A549 (cell line): Measurements from ENCODE around the gene DYNLRB1. TPM values are rescaled to one million over a fixed set of nuclear protein-coding genes. Genes with fewer than 3 reads are reported as not detected.
A peak's percentile ranks its signal among the peaks of the same experiment; 100 is the strongest.
"Not testable (repeated sequence)": the region's sequence is repeated elsewhere in the genome, so short reads cannot be mapped to it uniquely, and the experiment has no call there.

ENCODE experiments used
- ATAC-seq, 2 experiments: fragments of 200-7000 bp in 1 of 2; fragments of >200 bp in 1 of 2; cut with Nextera tagmentation in 1 of 2; cut with Tn5 transposase in 1 of 2; 3 replicates each; pipeline versions ENCODE4 v1.8.0 to v1.9.1; 2018 to 2020; ENCODE audit warnings: mild to moderate bottlenecking in 1 of 2, moderate library complexity in 1 of 2
- CTCF ChIA-PET: fragments of 300-600 bp; sonication (Branson Sonifier 250); formaldehyde crosslinking; extraction: SDS; loops from one replicate; lab custom pipeline; 2021; ENCODE audit warnings: antibody characterized with exemption, inconsistent platforms; lab: Yijun Ruan, JAX
- POLR2A ChIA-PET: fragments of 350-600 bp; formaldehyde crosslinking; extraction: SDS; loops from one replicate; lab custom pipeline; 2021; ENCODE audit warnings: antibody characterized with exemption, inconsistent platforms; lab: Yijun Ruan, JAX
- DNase-seq, 2 experiments: peaks; one replicate each; pipeline versions ENCODE4 v3.0.0 to v3.0.0-alpha.2; 2011 to 2016; ENCODE audit warnings: low read depth in 1 of 2, low spot score in 1 of 2
- FAIRE-seq: peaks from 2 replicates; lab custom pipeline; 2011; peaks lifted over from hg19 to GRCh38; lab: Jason Lieb, UNC
- H3K27ac ChIP-seq, 2 experiments: fragments of >200 bp; sonication (Bioruptor Twin); formaldehyde crosslinking; 3 replicates each; pipeline ENCODE4 v1.5.1; 2016 to 2017
- H3K4me1 ChIP-seq: fragments of >200 bp; sonication (Bioruptor Twin); formaldehyde crosslinking; 3 replicates; pipeline ENCODE4 v1.6.1; 2016
- H3K4me2 ChIP-seq: fragments of >200 bp; sonication (Bioruptor Twin); formaldehyde crosslinking; 3 replicates; pipeline ENCODE4 v1.6.1; 2016
- H3K4me3 ChIP-seq: fragments of >200 bp; sonication (Bioruptor Twin); formaldehyde crosslinking; 3 replicates; pipeline ENCODE4 v1.5.1; 2016
- H3K9me3 ChIP-seq: fragments of >200 bp; sonication (Bioruptor Twin); formaldehyde crosslinking; 3 replicates; pipeline ENCODE4 v1.6.1; 2016
- CBX2 ChIP-seq: fragments of 200-600 bp; sonication (generic); IDR thresholded peaks from 2 replicates; pipeline ENCODE4 v1.6.1; 2016; ENCODE audit warnings: low read depth, mild to moderate bottlenecking, borderline replicate concordance
- CBX8 ChIP-seq: fragments of 200-600 bp; sonication (generic); IDR thresholded peaks from 2 replicates; pipeline ENCODE4 v1.6.1; 2016
- CEBPB ChIP-seq, 2 experiments: fragments of >200 bp in 1 of 2; sonication (Bioruptor Twin) in 1 of 2; formaldehyde crosslinking in 1 of 2; IDR thresholded peaks; 2 replicates each; pipeline ENCODE4 v1.6.1; 2012 to 2016
- CHD4 ChIP-seq: fragments of 200-600 bp; sonication (generic); IDR thresholded peaks from 2 replicates; pipeline ENCODE4 v1.6.1; 2016; ENCODE audit warnings: antibody characterized with exemption, mild to moderate bottlenecking, borderline replicate concordance
- FOXS1 ChIP-seq: fragments of 250-450 bp; sonication (Bioruptor Pico); IDR thresholded peaks from 2 replicates; pipeline ENCODE4 v1.5.0; 2020; ENCODE audit warnings: mild to moderate bottlenecking, moderate library complexity
- GATA3 ChIP-seq: IDR thresholded peaks from 2 replicates; pipeline ENCODE4 v1.6.1; 2012; ENCODE audit warnings: borderline replicate concordance
- HOXB13 ChIP-seq: fragments of 250-450 bp; sonication (Bioruptor Pico); IDR thresholded peaks from 2 replicates; pipeline ENCODE4 v1.5.0; 2020; ENCODE audit warnings: low read depth, mild to moderate bottlenecking, moderate library complexity
- HOXB5 ChIP-seq: fragments of 250-450 bp; sonication (Bioruptor Pico); IDR thresholded peaks from 2 replicates; pipeline ENCODE4 v1.5.0; 2020; ENCODE audit warnings: mild to moderate bottlenecking, moderate library complexity
- MYC ChIP-seq: IDR thresholded peaks from 2 replicates; pipeline ENCODE4 v1.6.1; 2012; ENCODE audit warnings: mild to moderate bottlenecking, inconsistent platforms, low read length, improper control_type of control experiment, borderline replicate concordance
- NR3C1 ChIP-seq: fragments of >200 bp; sonication (Bioruptor Twin); formaldehyde crosslinking; IDR thresholded peaks from 3 replicates; pipeline ENCODE4 v1.6.1; 2017
- POLR2A ChIP-seq: IDR thresholded peaks from 2 replicates; pipeline ENCODE4 v1.6.1; 2012; ENCODE audit warnings: mild to moderate bottlenecking, low read length
- RCOR1 ChIP-seq: fragments of 150-350 bp; IDR thresholded peaks from 2 replicates; pipeline ENCODE4 v1.6.1; 2014; ENCODE audit warnings: antibody characterized with exemption, low read length, low read depth
- TFCP2L1 ChIP-seq: fragments of 250-450 bp; sonication (Bioruptor Pico); IDR thresholded peaks from 2 replicates; pipeline ENCODE4 v1.5.0; 2021; ENCODE audit warnings: mild to moderate bottlenecking
- ZC3H11A ChIP-seq: fragments of 450-650 bp; IDR thresholded peaks from 2 replicates; pipeline ENCODE4 v1.6.1; 2014; ENCODE audit warnings: antibody characterized with exemption, mild to moderate bottlenecking
- ZNF302 ChIP-seq: fragments of 250-450 bp; sonication (Bioruptor Pico); IDR thresholded peaks from 2 replicates; pipeline ENCODE4 v1.9.0; 2021; ENCODE audit warnings: inconsistent platforms, mild to moderate bottlenecking, moderate library complexity
- WGBS: methylation state at CpG from one replicate; pipeline ENCODE4 v1.1.6; 2017; ENCODE audit errors: missing lambda C conversion rate; 5-methylcytosine and 5-hydroxymethylcytosine counted together
- polyA plus RNA-seq, 4 experiments: library from polyadenylated mRNA; depleted of rRNA in 3 of 4; stranded (reverse); fragments of >200 nt; fragmentation: RNase III in 1 of 4; extraction: RNeasy Plus Mini Kit Qiagen cat#74134 plus additional on column Dnase treatment in 1 of 4; gene quantifications; 2 replicates in 3 of 4; 3 replicates in 1 of 4; pipeline ENCODE4 v1.2.3, GENCODE V29; 2011 to 2017

The DYNLRB1 gene
- polyA plus RNA-seq, 2 of the 4 experiments (the other 2 are of a cell fraction) = 148 to 211 TPM

DNA sequence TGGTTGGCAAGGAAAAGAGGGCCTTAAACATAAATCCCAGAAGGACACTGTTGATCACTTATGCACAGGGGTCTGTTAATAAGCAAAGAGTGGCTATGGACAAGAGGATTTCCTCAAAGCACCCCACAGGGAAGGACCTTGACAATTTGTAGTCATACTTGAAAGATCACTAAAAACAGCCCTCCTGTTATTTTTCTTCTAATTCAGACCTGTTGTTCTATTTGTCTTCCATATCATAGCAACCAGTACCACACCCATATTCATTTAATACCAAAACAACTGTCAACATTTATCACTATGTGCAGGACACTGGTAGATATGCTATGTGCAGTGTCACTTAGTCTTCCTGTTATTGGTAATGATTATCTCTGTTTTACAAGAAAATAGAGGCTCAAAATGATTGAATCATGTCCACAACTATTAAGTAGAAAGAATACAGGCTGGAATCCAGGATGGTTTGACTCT, 3.2 kb upstream of the DYNLRB1 start:
- CTCF ChIA-PET = interaction anchor here (0.9 to 1.6 kb wide), 3 partner anchors 10 to 201 kb away, joined by 3 to 6 read pairs (median 5); no protein-coding TSS in a partner anchor

GRCh38 chr20:34514034-34514433, 2.2 kb upstream of the DYNLRB1 start:
- POLR2A ChIA-PET, H3K27ac ChIP-seq, ATAC-seq, DNase-seq, H3K9me3 ChIP-seq, H3K4me3 ChIP-seq, FAIRE-seq, H3K4me2 ChIP-seq: not testable (repeated sequence)
- H3K4me1 ChIP-seq = peaks cover 24% of the 10 kb centered on the region
- CTCF ChIA-PET = interaction anchor here (0.6 to 6.2 kb wide), 5 partner anchors 9 to 830 kb away, joined by 3 to 52 read pairs (median 3); no protein-coding TSS in a partner anchor
- 96% methylated on average over 17 of the region's 17 CpGs for WGBS

More for the DNA sequence above, 3.2 kb upstream of the DYNLRB1 start:
- POLR2A ChIA-PET = no interaction called here
- FAIRE-seq = no peak
- no peak overlapping the region for H3K4me3 ChIP-seq
- H3K4me2 ChIP-seq = no peak overlapping the region
- H3K4me1 ChIP-seq = peaks cover 24% of the 10 kb centered on the region
- TF ChIP-seq FOXS1 (CRISPR knock-in tag) (no peak), ZC3H11A (no peak), MYC (no peak), POLR2A (no peak), HOXB13 (no peak), NR3C1 (no peak), CBX2 (no peak), RCOR1 (no peak)
- no peak overlapping the region for H3K27ac ChIP-seq
- H3K9me3 ChIP-seq = no peaks in the 10 kb centered on the region
- DNase-seq = peak in 1 of 2 experiments; percentile 54
- ATAC-seq = no peak

DNA sequence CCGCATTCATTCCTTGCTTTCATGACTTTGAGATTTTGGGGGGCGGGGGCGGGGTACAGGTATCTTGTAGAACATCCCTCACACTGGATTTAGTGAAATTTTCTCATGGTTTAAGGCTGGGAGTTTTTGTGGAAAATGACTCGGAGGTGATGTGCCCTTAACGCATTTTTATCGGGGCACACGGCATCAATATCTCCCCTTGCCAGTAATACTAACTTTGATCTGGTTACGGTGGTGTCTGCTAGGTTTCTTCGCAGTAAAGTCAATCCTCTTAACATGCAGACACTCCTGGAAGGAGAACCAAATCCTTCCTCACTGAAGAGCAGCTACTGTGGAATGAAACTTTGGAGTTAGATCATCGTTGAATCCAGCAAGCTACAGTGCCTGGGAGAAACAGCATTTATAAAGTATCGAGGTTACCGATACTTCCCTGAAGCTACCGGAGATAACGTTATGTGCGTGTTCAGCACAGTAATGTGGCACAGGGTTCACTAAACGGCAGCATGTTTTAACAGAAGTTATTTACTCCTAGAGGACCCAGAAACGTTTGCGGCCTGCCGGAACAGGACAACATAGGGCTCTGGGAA, 1.2 kb upstream of the DYNLRB1 start:
- 76% methylated on average over 19 of the region's 19 CpGs for WGBS
- H3K4me2 ChIP-seq = peak overlapping the region; percentile 91
- TF ChIP-seq ZNF302 (no peak), TFCP2L1 (CRISPR knock-in tag) (0 out of 2 replicates have a peak, but pooled peaks have one; percentile 6)
- POLR2A ChIA-PET = interaction anchor here (1.1 to 1.2 kb wide), 2 partner anchors 20 to 199 kb away, joined by 3 read pairs; no protein-coding TSS in a partner anchor
- H3K27ac ChIP-seq = peak overlapping the region; percentile 6 to 96; a peak in 3 of 6 replicates
- H3K4me1 ChIP-seq = peaks cover 24% of the 10 kb centered on the region
- H3K4me3 ChIP-seq = peak overlapping the region; percentile 80; the same call in 2 of the 3 replicates
- DNase-seq (no peak), ATAC-seq (no peak), FAIRE-seq (no peak)
- H3K9me3 ChIP-seq = no peaks in the 10 kb centered on the region
- CTCF ChIA-PET = interaction anchor here (0.6 to 6.2 kb wide), 6 partner anchors 8 to 831 kb away, joined by 3 to 52 read pairs (median 4); no protein-coding TSS in a partner anchor

GRCh38 chr20:34515484-34516246, 557 bp upstream of the DYNLRB1 start:
- CTCF ChIA-PET = interaction anchor here (0.9 to 6.2 kb wide), 7 partner anchors 10 to 219 kb away, joined by 3 to 52 read pairs (median 4); partner anchors contain the start of gene MAP1LC3A
- POLR2A ChIA-PET = interaction anchor here (0.5 to 2.2 kb wide), 10 partner anchors 10 to 441 kb away, joined by 3 to 12 read pairs (median 3); partner anchors contain the start of genes AHCY, ITCH and PIGU
- WGBS = 28% methylated on average over 36 of the region's 36 CpGs
- no peak for TF ChIP-seq HOXB13
- no peak for TF ChIP-seq CBX8
- no peak for TF ChIP-seq HOXB5 (CRISPR knock-in tag)
- peak; percentile 64; the same call in 1 of the 2 replicates for TF ChIP-seq CHD4
- TF ChIP-seq CEBPB (IDR thresholded peaks at IDR 0.05) = peak in 1 of 2 experiments; percentile 61; a peak in 2 of 4 replicates
- no peak for TF ChIP-seq GATA3
- H3K4me2 ChIP-seq = peak overlapping the region; percentile 91
- FAIRE-seq = no peak
- DNase-seq = peak in 1 of 2 experiments; percentile 48
- H3K4me3 ChIP-seq = peak overlapping the region; percentile 80
- H3K27ac ChIP-seq = peak overlapping the region; percentile 95 to 96
- peaks cover 24% of the 10 kb centered on the region for H3K4me1 ChIP-seq
- no peaks in the 10 kb centered on the region for H3K9me3 ChIP-seq
- ATAC-seq = peak; percentile 44 to 47; a peak in 5 of 6 replicates
